IMR-90 (cell line): ENCODE data around the gene RUFY2. TPM values are rescaled to one million over a fixed set of nuclear protein-coding genes. Genes with fewer than 3 reads are reported as not detected.

Source experiments
- ATAC-seq: fragments of 200-7000 bp; cut with Tn5 transposase; 2 replicates; pipeline ENCODE4 v1.9.1; 2020; ENCODE audit warnings: low read depth, mild to moderate bottlenecking, moderate library complexity
- BruUV-seq: library from RNA; stranded (reverse); fragments of 400-500 nt; replicated peaks from 2 replicates; lab custom pipeline; 2021; lab: Mats Ljungman, UMichigan
- CTCF ChIA-PET: fragments of 300-600 bp; formaldehyde crosslinking; extraction: SDS; loops from one replicate; lab custom pipeline; 2021; ENCODE audit warnings: antibody characterized with exemption; lab: Yijun Ruan, JAX
- POLR2A ChIA-PET: fragments of 300-600 bp; sonication (Branson Sonifier 250); formaldehyde crosslinking; loops from one replicate; lab custom pipeline; 2022; ENCODE audit warnings: antibody characterized with exemption; ENCODE audit not compliant: unreplicated experiment; lab: Charles Lee
- DNase-seq: peaks from one replicate; pipeline ENCODE4 v3.0.0; 2013
- H2AFZ ChIP-seq: replicated peaks from 2 replicates; pipeline ENCODE3; 2013; ENCODE audit warnings: low read length, mild to moderate bottlenecking; ENCODE audit not compliant: poor library complexity
- H2AK5ac ChIP-seq: 2 replicates; pipeline ENCODE4 v1.6.1; 2013; ENCODE audit warnings: low read depth, low read length, inconsistent platforms
- H2AK9ac ChIP-seq: replicated peaks from 2 replicates; pipeline ENCODE3; 2013; ENCODE audit warnings: mild to moderate bottlenecking, low read depth, low read length, moderate library complexity; ENCODE audit not compliant: poor library complexity
- H2BK120ac ChIP-seq: 2 replicates; pipeline ENCODE4 v1.6.1; 2013; ENCODE audit warnings: low read depth, low read length, inconsistent platforms
- H2BK15ac ChIP-seq: 3 replicates; pipeline ENCODE4 v1.6.1; 2013; ENCODE audit warnings: low read depth, low read length, inconsistent platforms
- H2BK20ac ChIP-seq: 2 replicates; pipeline ENCODE4 v1.6.1; 2013; ENCODE audit warnings: low read depth, mild to moderate bottlenecking, inconsistent platforms, low read length, moderate library complexity
- H2BK5ac ChIP-seq: 2 replicates; pipeline ENCODE4 v1.6.1; 2013; ENCODE audit warnings: mild to moderate bottlenecking, low read depth, low read length, inconsistent platforms; ENCODE audit not compliant: poor library complexity, severe bottlenecking
- H3K14ac ChIP-seq: replicated peaks from 2 replicates; pipeline ENCODE4 v1.6.1; 2013; ENCODE audit warnings: low read depth, low read length, inconsistent platforms
- H3K18ac ChIP-seq: 2 replicates; pipeline ENCODE4 v1.6.1; 2013; ENCODE audit warnings: low read depth, low read length, control low read depth
- H3K23ac ChIP-seq: 2 replicates; pipeline ENCODE4 v1.6.1; 2013; ENCODE audit warnings: low read depth, low read length, inconsistent platforms
- H3K27ac ChIP-seq: 2 replicates; pipeline ENCODE4 v1.5.1; 2013; ENCODE audit warnings: mild to moderate bottlenecking, control low read depth, low read length; ENCODE audit not compliant: insufficient read depth
- H3K27me3 ChIP-seq: 2 replicates; pipeline ENCODE4 v1.6.1; 2013; ENCODE audit warnings: low read length; ENCODE audit not compliant: control insufficient read depth, insufficient read depth
- H3K36me3 ChIP-seq: 2 replicates; pipeline ENCODE4 v1.6.1; 2013; ENCODE audit warnings: low read length, mixed read lengths; ENCODE audit not compliant: control insufficient read depth, insufficient read depth
- H3K4ac ChIP-seq: 2 replicates; pipeline ENCODE4 v1.6.1; 2013; ENCODE audit warnings: low read depth, low read length, inconsistent platforms
- H3K4me1 ChIP-seq: 2 replicates; pipeline ENCODE4 v1.6.1; 2013; ENCODE audit warnings: low read length, mixed read lengths; ENCODE audit not compliant: control insufficient read depth, insufficient read depth
- H3K4me2 ChIP-seq: 2 replicates; pipeline ENCODE4 v1.6.1; 2013; ENCODE audit warnings: low read depth, mild to moderate bottlenecking, control low read depth, low read length, moderate library complexity
- H3K4me3 ChIP-seq: 2 replicates; pipeline ENCODE4 v1.5.1; 2013; ENCODE audit warnings: low read depth, mild to moderate bottlenecking, control low read depth, low read length, moderate library complexity; ENCODE audit not compliant: insufficient read depth
- H3K56ac ChIP-seq: 2 replicates; pipeline ENCODE4 v1.6.1; 2013; ENCODE audit warnings: low read length, inconsistent platforms; ENCODE audit not compliant: insufficient read depth; ENCODE audit errors: extremely low read depth
- H3K79me1 ChIP-seq, 2 experiments: 2 replicates each; pipeline ENCODE4 v1.6.1; 2013; ENCODE audit warnings: low read length in 2 of 2, inconsistent platforms in 1 of 2, low read depth in 1 of 2
- H3K9ac ChIP-seq: 2 replicates; pipeline ENCODE4 v1.6.1; 2013; ENCODE audit warnings: low read depth, low read length, control low read depth
- H3K9me1 ChIP-seq: 2 replicates; pipeline ENCODE4 v1.6.1; 2013; ENCODE audit warnings: low read length, inconsistent platforms; ENCODE audit not compliant: insufficient read depth
- H3K9me3 ChIP-seq: 2 replicates; pipeline ENCODE4 v1.6.1; 2013; ENCODE audit warnings: low read length; ENCODE audit not compliant: control insufficient read depth, insufficient read depth
- H4K20me1 ChIP-seq: 2 replicates; pipeline ENCODE4 v1.6.1; 2013; ENCODE audit warnings: low read length, inconsistent platforms; ENCODE audit not compliant: insufficient read depth
- H4K5ac ChIP-seq: 2 replicates; pipeline ENCODE4 v1.6.1; 2013; ENCODE audit warnings: mild to moderate bottlenecking, low read depth, low read length, control low read depth
- H4K8ac ChIP-seq, 2 experiments: 2 replicates each; pipeline ENCODE4 v1.6.1; 2013; ENCODE audit warnings: low read depth in 2 of 2, low read length in 2 of 2, control low read depth in 1 of 2, inconsistent platforms in 1 of 2
- H4K91ac ChIP-seq: 2 replicates; pipeline ENCODE4 v1.6.1; 2013; ENCODE audit warnings: low read depth, low read length, inconsistent platforms; ENCODE audit not compliant: insufficient read depth
- BHLHE40 ChIP-seq: fragments of 150-350 bp; IDR thresholded peaks from 2 replicates; pipeline ENCODE4 v1.6.1; 2016; ENCODE audit warnings: mild to moderate bottlenecking, low read depth, low read length
- CHD1 ChIP-seq: IDR thresholded peaks from 2 replicates; pipeline ENCODE4 v1.6.1; 2012; ENCODE audit warnings: low read depth, low read length, improper control_type of control experiment
- ELK1 ChIP-seq: fragments of 150-350 bp; IDR thresholded peaks from 2 replicates; pipeline ENCODE4 v1.6.1; 2016; ENCODE audit warnings: low read depth, mild to moderate bottlenecking, low read length, moderate library complexity, borderline replicate concordance
- FOS ChIP-seq: fragments of 150-350 bp; IDR thresholded peaks from 2 replicates; pipeline ENCODE4 v1.6.1; 2016; ENCODE audit warnings: low read depth, low read length
- MAFK ChIP-seq: IDR thresholded peaks from 2 replicates; pipeline ENCODE4 v1.6.1; 2012; ENCODE audit warnings: low read depth, low read length, improper control_type of control experiment
- MAZ ChIP-seq: IDR thresholded peaks from 2 replicates; pipeline ENCODE4 v1.6.1; 2012; ENCODE audit warnings: low read depth, mild to moderate bottlenecking, low read length, improper control_type of control experiment, moderate library complexity, borderline replicate concordance
- MXI1 ChIP-seq: IDR thresholded peaks from 2 replicates; pipeline ENCODE4 v1.6.1; 2012; ENCODE audit warnings: low read depth, mild to moderate bottlenecking, low read length, moderate library complexity, borderline replicate concordance
- NFE2L2 ChIP-seq: fragments of 150-350 bp; IDR thresholded peaks from 2 replicates; pipeline ENCODE4 v1.6.1; 2016; ENCODE audit warnings: low read depth, mild to moderate bottlenecking, low read length
- POLR2A ChIP-seq: IDR thresholded peaks from 2 replicates; pipeline ENCODE4 v1.6.1; 2012; ENCODE audit warnings: mild to moderate bottlenecking, low read depth, low read length
- RAD21 ChIP-seq: IDR thresholded peaks from 2 replicates; pipeline ENCODE4 v1.6.1; 2012; ENCODE audit warnings: low read length, improper control_type of control experiment
- SMC3 ChIP-seq: fragments of 150-350 bp; IDR thresholded peaks from 2 replicates; pipeline ENCODE4 v1.6.1; 2016; ENCODE audit warnings: low read depth, mild to moderate bottlenecking, antibody characterized with exemption, low read length, moderate library complexity
- WGBS, 2 experiments: methylation state at CpG; one replicate each; pipeline versions ENCODE4 v1.1.5 to v1.1.7; 2013; ENCODE audit warnings: missing lambda C conversion rate in 2 of 2; ENCODE audit not compliant: insufficient read length in 1 of 2; ENCODE audit errors: extremely low coverage in 2 of 2; 5-methylcytosine and 5-hydroxymethylcytosine counted together
- dilution Hi-C: fragments of 300-500 bp; cut with HindIII; formaldehyde crosslinking; loops from one replicate; pipeline ENCODE4 v1.14.3; 2018; ENCODE audit warnings: low sequenced_read_pairs; ENCODE audit not compliant: unreplicated experiment
- in situ Hi-C: fragments of 300-500 bp; cut with MboI; formaldehyde crosslinking; loops from 3 replicates; pipeline ENCODE4 v1.14.3; 2019; ENCODE audit warnings: low sequenced_read_pairs, inconsistent platforms, mixed read lengths
- intact Hi-C: fragments of 100-400 bp; cut with micrococcal nuclease; formaldehyde crosslinking; loops from 2 replicates; pipeline ENCODE4 v1.10.0; 2022
- polyA plus RNA-seq, 3 experiments: library from polyadenylated mRNA; depleted of rRNA; stranded (reverse); fragments of >200 nt; gene quantifications; 2 replicates each; pipeline ENCODE4 v1.2.3, GENCODE V29; 2012; ENCODE audit warnings: low replicate concordance in 1 of 3
- total RNA-seq: library from RNA; depleted of rRNA; stranded (reverse); fragments of >200 nt; gene quantifications from 2 replicates; pipeline ENCODE4 v1.2.3, GENCODE V29; 2012

RUFY2 gene
- total and polyA plus RNA-seq, 2 of the 4 experiments (the other 2 are of a cell fraction), result 6.7 to 6.8 TPM

- no peak for TF ChIP-seq MAZ
- no peak for TF ChIP-seq BHLHE40
- TF ChIP-seq MXI1, result no peak
- no peak for TF ChIP-seq NFE2L2
- TF ChIP-seq RAD21, result no peak
- TF ChIP-seq FOS, result no peak
- TF ChIP-seq CHD1, result no peak
- TF ChIP-seq ELK1, result no peak
- TF ChIP-seq POLR2A, result no peak
- no peak for TF ChIP-seq MAFK
- TF ChIP-seq SMC3, result no peak
- H3K9ac ChIP-seq, result no peak overlapping the region
- H3K27ac ChIP-seq, result no peak overlapping the region
- no peak overlapping the region for H2BK120ac ChIP-seq
- no peak overlapping the region for H3K4me2 ChIP-seq
- ATAC-seq (no peak), DNase-seq (no peak)
- H2BK5ac ChIP-seq, result no peak overlapping the region
- no peak overlapping the region for H2BK20ac ChIP-seq
- no peak overlapping the region for H2AK5ac ChIP-seq
- H3K79me1 ChIP-seq, result no peaks in the 10 kb centered on the region
- H3K4me3 ChIP-seq, result no peak overlapping the region
- H3K4ac ChIP-seq, result no peak overlapping the region
- no peak overlapping the region for H2AK9ac ChIP-seq
- POLR2A ChIA-PET, result no interaction called here
- in situ Hi-C loops, result no loop called here
- no peak overlapping the region for H3K56ac ChIP-seq
- H3K18ac ChIP-seq, result no peak overlapping the region
- no peak overlapping the region for H4K5ac ChIP-seq
- H4K20me1 ChIP-seq, result no peaks in the 10 kb centered on the region
- intact Hi-C loops, result no loop called here
- H3K27me3 ChIP-seq, result no peaks in the 10 kb centered on the region
- no peaks in the 10 kb centered on the region for H3K9me3 ChIP-seq
- no peak overlapping the region for H2AFZ ChIP-seq
- no peaks in the 10 kb centered on the region for H3K9me1 ChIP-seq
- no TSS peak for BruUV-seq
- H4K8ac ChIP-seq, result no peak overlapping the region
- H3K4me1 ChIP-seq, result no peaks in the 10 kb centered on the region
- no CpG with 5 or more reads among the region's 6 CpGs for WGBS, 2 experiments
- peaks cover 33% of the 10 kb centered on the region for H3K36me3 ChIP-seq
- no peak overlapping the region for H3K14ac ChIP-seq
- CTCF ChIA-PET, result interaction anchor here (0.6 kb wide), 1 partner anchor 12 kb away, joined by 3 read pairs; no protein-coding TSS in a partner anchor
- dilution Hi-C loops, result no loop called here
- H2BK15ac ChIP-seq, result no peak overlapping the region
- H4K91ac ChIP-seq, result no peak overlapping the region
- no peak overlapping the region for H3K23ac ChIP-seq
Observed at GRCh38 chr10:68359189-68359588, 47.9 kb downstream of the RUFY2 start.
